Gastrocnemius medialis (tissue), 4 donors: ENCODE data around the gene PTPN22.

Experiments
- CTCF ChIP-seq, 5 experiments: fragments of 450-650 bp in 3 of 5; fragments of 200-600 bp in 2 of 5; sonication (generic) in 2 of 5; IDR thresholded peaks in 4 of 5; conservative IDR thresholded peaks in 1 of 5; 1 replicate in 4 of 5; 2 replicates in 1 of 5; pipeline ENCODE4 v1.5.1; 2016 to 2019; ENCODE audit warnings: antibody characterized with exemption in 5 of 5, mild to moderate bottlenecking in 3 of 5, moderate library complexity in 3 of 5
- POLR2A ChIP-seq, 2 donors: fragments of 450-650 bp; IDR thresholded peaks; one replicate each; pipeline ENCODE4 v1.6.1; 2017; ENCODE audit warnings: antibody characterized with exemption in 2 of 2, mild to moderate bottlenecking in 2 of 2, moderate library complexity in 2 of 2

- TF ChIP-seq POLR2A (IDR thresholded peaks at IDR 0.05) (no peak), CTCF (IDR thresholded peaks at IDR 0.05 in 4 of 5, conservative IDR thresholded peaks at IDR 0.05 in 1 of 5) (no peak)
Observed at GRCh38 chr1:113813218-113813617, 58.3 kb downstream of the PTPN22 start.
